ACC112 (cell line): ENCODE measurements around the gene ZNF830.
"Not testable (repeated sequence)": the region's sequence is repeated elsewhere in the genome, so short reads cannot be mapped to it uniquely, and the experiment has no call there.

Source experiments
- H2AFZ ChIP-seq: fragments of 200-600 bp; sonication (generic); one replicate; pipeline ENCODE4 v1.6.0; 2017; ENCODE audit warnings: antibody characterized with exemption, low read length; ENCODE audit not compliant: unreplicated experiment
- H3K27ac ChIP-seq: fragments of 200-600 bp; sonication (generic); 2 replicates; pipeline ENCODE4 v1.5.1; 2014; ENCODE audit warnings: low read depth, mild to moderate bottlenecking, antibody characterized with exemption, low read length, moderate library complexity
- H3K27me3 ChIP-seq: fragments of 200-600 bp; sonication (generic); 2 replicates; pipeline ENCODE4 v1.6.1; 2014; ENCODE audit warnings: mild to moderate bottlenecking, antibody characterized with exemption, low read length, moderate library complexity, mixed read lengths; ENCODE audit not compliant: insufficient read depth
- H3K36me3 ChIP-seq: fragments of 200-600 bp; sonication (generic); 2 replicates; pipeline ENCODE4 v1.6.1; 2016; ENCODE audit warnings: mild to moderate bottlenecking, antibody characterized with exemption, low read length, moderate library complexity, mixed read lengths; ENCODE audit not compliant: insufficient read depth
- H3K4me1 ChIP-seq: fragments of 200-600 bp; sonication (generic); one replicate; pipeline ENCODE4 v1.6.1; 2016; ENCODE audit warnings: low read length, mixed read lengths; ENCODE audit not compliant: insufficient read depth, unreplicated experiment, control insufficient read depth
- H3K4me3 ChIP-seq: fragments of 200-600 bp; sonication (generic); 2 replicates; pipeline ENCODE4 v1.5.1; 2014; ENCODE audit warnings: mild to moderate bottlenecking, low read depth, low read length
- H3K79me2 ChIP-seq: fragments of 200-600 bp; sonication (generic); one replicate; pipeline ENCODE4 v1.6.0; 2016; ENCODE audit warnings: low read length; ENCODE audit not compliant: control insufficient read depth, unreplicated experiment, insufficient read depth

The ZNF830 gene

GRCh38 chr17:34961093-34961911 is at the start of gene ZNF830, which contains the start of gene CCT6B:
Gene ZNF830 (plus strand): TSS chr17:34961540. CDS start chr17:34961567, 27 bp downstream.
Gene CCT6B (minus strand): TSS chr17:34961460. CDS start chr17:34961393, 67 bp downstream.
- Histone ChIP-seq H3K4me1 (peaks cover 9% of the 10 kb centered on the region), H3K27ac (peak within 1 kb of the TSS; percentile 79), H3K4me3 (peak within 1 kb of the TSS; percentile 92), H3K36me3 (peaks cover 11% of the 10 kb centered on the region), H3K79me2 (peaks cover 24% of the 10 kb centered on the region), H3K27me3 (no peaks in the 10 kb centered on the region), H2AFZ (peak within 1 kb of the TSS; percentile 97)

GRCh38 chr17:34913001-34913400 is 48.3 kb upstream of the ZNF830 start:
- no peaks in the 10 kb centered on the region for H3K36me3 ChIP-seq
- H3K4me1 ChIP-seq: no peaks in the 10 kb centered on the region
- H3K27me3 ChIP-seq: no peaks in the 10 kb centered on the region
- H3K4me3 ChIP-seq: no peak overlapping the region
- no peaks in the 10 kb centered on the region for H3K79me2 ChIP-seq
- no peak overlapping the region for H3K27ac ChIP-seq
- no peak overlapping the region for H2AFZ ChIP-seq

GRCh38 chr17:34916120-34916519 is 45.2 kb upstream of the ZNF830 start:
- H3K27ac ChIP-seq: no peak overlapping the region
- no peak overlapping the region for H3K4me3 ChIP-seq
- no peaks in the 10 kb centered on the region for H3K4me1 ChIP-seq
- H3K79me2 ChIP-seq: no peaks in the 10 kb centered on the region
- no peaks in the 10 kb centered on the region for H3K27me3 ChIP-seq
- H3K36me3 ChIP-seq: no peaks in the 10 kb centered on the region
- no peak overlapping the region for H2AFZ ChIP-seq

- H3K27ac ChIP-seq: no peak overlapping the region
- H3K79me2 ChIP-seq: no peaks in the 10 kb centered on the region
- no peak overlapping the region for H3K4me3 ChIP-seq
These were observed 44.0 kb upstream of the ZNF830 start for GRCh38 chr17:34917381-34917780.

GRCh38 chr17:34920676-34921075 is 40.7 kb upstream of the ZNF830 start:
- Histone ChIP-seq H3K79me2 (no peaks in the 10 kb centered on the region), H3K27ac (no peak overlapping the region), H3K36me3 (no peaks in the 10 kb centered on the region), H3K4me3 (no peak overlapping the region), H2AFZ (no peak overlapping the region), H3K27me3 (no peaks in the 10 kb centered on the region), H3K4me1 (no peaks in the 10 kb centered on the region)

More at GRCh38 chr17:34917381-34917780, 44.0 kb upstream of the ZNF830 start:
- Histone ChIP-seq H3K36me3 (no peaks in the 10 kb centered on the region), H3K27me3 (no peaks in the 10 kb centered on the region), H3K4me1 (no peaks in the 10 kb centered on the region), H2AFZ (no peak overlapping the region)

- Histone ChIP-seq H3K36me3 (no peaks in the 10 kb centered on the region), H3K4me3 (no peak overlapping the region), H3K27me3 (no peaks in the 10 kb centered on the region), H3K79me2 (no peaks in the 10 kb centered on the region), H2AFZ (no peak overlapping the region), H3K27ac (no peak overlapping the region), H3K4me1 (no peaks in the 10 kb centered on the region)
These were observed 34.7 kb upstream of the ZNF830 start for GRCh38 chr17:34926661-34927060.

- Histone ChIP-seq H3K4me3 (no peak overlapping the region), H3K27ac (no peak overlapping the region), H3K79me2 (no peaks in the 10 kb centered on the region), H3K27me3 (no peaks in the 10 kb centered on the region), H3K36me3 (no peaks in the 10 kb centered on the region), H2AFZ (no peak overlapping the region), H3K4me1 (no peaks in the 10 kb centered on the region)
These were observed 31.1 kb upstream of the ZNF830 start for GRCh38 chr17:34930283-34930682.

- not testable (repeated sequence) for H3K4me1 ChIP-seq, H3K27me3 ChIP-seq, H3K36me3 ChIP-seq, H3K79me2 ChIP-seq, H2AFZ ChIP-seq, H3K27ac ChIP-seq, H3K4me3 ChIP-seq
These were observed 10.6 kb upstream of the ZNF830 start for GRCh38 chr17:34950780-34951179.

- no peak overlapping the region for H3K27ac ChIP-seq
These were observed 2.9 kb upstream of the ZNF830 start for GRCh38 chr17:34958438-34958837.

GRCh38 chr17:34974179-34974578 is 12.8 kb downstream of the ZNF830 start:
- peaks cover 1% of the 10 kb centered on the region for H3K4me1 ChIP-seq
- no peak overlapping the region for H3K27ac ChIP-seq
- 0 out of 2 replicates have a peak, but pooled peaks cover 1% of the 10 kb centered on the region for H3K36me3 ChIP-seq
- no peaks in the 10 kb centered on the region for H3K79me2 ChIP-seq
- no peak overlapping the region for H3K4me3 ChIP-seq
- H2AFZ ChIP-seq: no peak overlapping the region
- H3K27me3 ChIP-seq: no peaks in the 10 kb centered on the region

More at GRCh38 chr17:34958438-34958837, 2.9 kb upstream of the ZNF830 start:
- H3K4me1 ChIP-seq: peaks cover 6% of the 10 kb centered on the region
- H3K27me3 ChIP-seq: no peaks in the 10 kb centered on the region
- H3K79me2 ChIP-seq: peaks cover 19% of the 10 kb centered on the region
- no peaks in the 10 kb centered on the region; the same call in 1 of the 2 replicates for H3K36me3 ChIP-seq
- no peak overlapping the region for H3K4me3 ChIP-seq
- no peak overlapping the region for H2AFZ ChIP-seq
